Measurements from ENCODE around the gene AP2B1. TPM values are rescaled to one million over a fixed set of nuclear protein-coding genes. Genes with fewer than 3 reads are reported as not detected.
A peak's percentile ranks its signal among the peaks of the same experiment; 100 is the strongest.

The AP2B1 gene
- total RNA-seq, 1 experiment from 2014 or later: 217 TPM

DNA sequence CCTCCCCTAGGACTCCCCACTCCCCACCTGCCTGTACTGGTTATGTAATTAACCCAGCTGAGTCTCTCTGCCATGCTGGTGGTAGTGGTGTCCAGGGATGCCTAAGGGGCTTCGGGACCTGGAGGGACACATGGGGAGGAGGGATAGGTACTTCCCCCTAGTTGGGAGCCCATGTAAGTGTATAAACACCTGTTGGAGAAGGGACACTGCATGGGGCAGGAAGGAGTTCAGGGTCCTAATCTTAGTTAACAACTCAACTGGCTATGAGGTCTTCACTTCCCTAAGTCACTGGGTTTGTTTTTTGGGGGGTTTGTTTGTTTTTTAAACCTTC, 145.6 kb downstream of the AP2B1 start:
- Mint-ChIP-seq H3K4me1 (peaks cover 29 to 37% of the 10 kb centered on the region in 2 experiments), H3K27ac (no peak overlapping the region), H3K36me3 (ENCODE audit: insufficient read depth in 1 of 3, low read depth in 3 of 3) (no peaks in the 10 kb centered on the region; a peak in 1 of 7 replicates), H3K27me3 (ENCODE audit: low read depth) (peaks cover 33% of the 10 kb centered on the region), H3K4me3 (peak overlapping the region; percentile 81 to 92), H3K9me3 (no peaks in the 10 kb centered on the region)
- Histone ChIP-seq H4K91ac (ENCODE audit: insufficient read length, low read depth, low read length) (no peak overlapping the region), H4K5ac (ENCODE audit: insufficient read length, low read depth, low read length) (no peak overlapping the region), H3K27ac (ENCODE audit: insufficient read length, low read depth, low read length) (no peak overlapping the region), H2BK12ac (ENCODE audit: insufficient read length, low read depth, low read length) (no peak overlapping the region), H3K27me3 (ENCODE audit: insufficient read depth, low read length) (no peaks in the 10 kb centered on the region), H3K9me3 (ENCODE audit: control insufficient read depth, low read depth, low read length) (no peaks in the 10 kb centered on the region), H2BK5ac (ENCODE audit: insufficient read length, low read length) (no peak overlapping the region), H3K9ac (ENCODE audit: extremely low read depth, insufficient read length, low read length) (no peak overlapping the region), H2BK120ac (ENCODE audit: low read depth, low read length, poor library complexity, severe bottlenecking) (no peak overlapping the region), H3K4ac (ENCODE audit: low read depth, low read length) (no peak overlapping the region), H3K14ac (ENCODE audit: insufficient read depth, low read length) (no peak overlapping the region), H3K18ac (ENCODE audit: insufficient read length, low read depth, low read length) (no peak overlapping the region), H2BK20ac (ENCODE audit: low read depth, low read length, poor library complexity, severe bottlenecking) (no peak overlapping the region), H2AFZ (ENCODE audit: low read length) (no peak overlapping the region), H3K79me1 (ENCODE audit: insufficient read depth, low read depth, low read length, poor library complexity, severe bottlenecking) (no peaks in the 10 kb centered on the region), H3K79me2 (ENCODE audit: insufficient read depth, low read length) (no peaks in the 10 kb centered on the region), H4K8ac (replicated peaks; ENCODE audit: insufficient read length, low read depth, low read length) (no peak overlapping the region), H4K20me1 (ENCODE audit: control insufficient read depth, insufficient read depth, insufficient read length) (no peaks in the 10 kb centered on the region), H2AK5ac (ENCODE audit: insufficient read length, low read length) (no peak overlapping the region), H2BK15ac (ENCODE audit: low read depth, low read length) (no peak overlapping the region), H3K23ac (ENCODE audit: insufficient read length, low read depth, low read length) (no peak overlapping the region), H3K23me2 (ENCODE audit: insufficient read length, low read depth, low read length, poor library complexity, severe bottlenecking) (peaks cover 6% of the 10 kb centered on the region), H3T11ph (ENCODE audit: low read length) (no peak overlapping the region), H3K56ac (ENCODE audit: insufficient read length, low read depth, low read length) (no peak overlapping the region), H3K4me1 (ENCODE audit: insufficient read depth, low read length) (peaks cover 3% of the 10 kb centered on the region; the same call in 1 of the 2 replicates), H3K4me2 (ENCODE audit: insufficient read depth, insufficient read length, low read length) (peak overlapping the region; percentile 70)
- no peak for DNase-seq
- TF ChIP-seq, protein P1, sequence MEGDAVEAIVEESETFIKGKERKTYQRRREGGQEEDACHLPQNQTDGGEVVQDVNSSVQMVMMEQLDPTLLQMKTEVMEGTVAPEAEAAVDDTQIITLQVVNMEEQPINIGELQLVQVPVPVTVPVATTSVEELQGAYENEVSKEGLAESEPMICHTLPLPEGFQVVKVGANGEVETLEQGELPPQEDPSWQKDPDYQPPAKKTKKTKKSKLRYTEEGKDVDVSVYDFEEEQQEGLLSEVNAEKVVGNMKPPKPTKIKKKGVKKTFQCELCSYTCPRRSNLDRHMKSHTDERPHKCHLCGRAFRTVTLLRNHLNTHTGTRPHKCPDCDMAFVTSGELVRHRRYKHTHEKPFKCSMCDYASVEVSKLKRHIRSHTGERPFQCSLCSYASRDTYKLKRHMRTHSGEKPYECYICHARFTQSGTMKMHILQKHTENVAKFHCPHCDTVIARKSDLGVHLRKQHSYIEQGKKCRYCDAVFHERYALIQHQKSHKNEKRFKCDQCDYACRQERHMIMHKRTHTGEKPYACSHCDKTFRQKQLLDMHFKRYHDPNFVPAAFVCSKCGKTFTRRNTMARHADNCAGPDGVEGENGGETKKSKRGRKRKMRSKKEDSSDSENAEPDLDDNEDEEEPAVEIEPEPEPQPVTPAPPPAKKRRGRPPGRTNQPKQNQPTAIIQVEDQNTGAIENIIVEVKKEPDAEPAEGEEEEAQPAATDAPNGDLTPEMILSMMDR (conservative IDR thresholded peaks at IDR 0.05): no peak
- WGBS (ENCODE audit: extremely low coverage, insufficient read length, low lambda C conversion rate): no CpG with 5 or more reads among the region's 1 CpG

Data from H9 (cell line).